K562 treated with DMSO at 1 percent for 4 hours (cell line): Measurements from ENCODE around the gene KCNMB1. TPM values are rescaled to one million over a fixed set of nuclear protein-coding genes. Genes with fewer than 3 reads are reported as not detected.

Source experiments
- total RNA-seq: library from RNA; unstranded; fragments of 300-600 nt; gene quantifications from 2 replicates; pipeline ENCODE4 v1.2.3, GENCODE V29; 2022; ENCODE audit not compliant: insufficient read depth

The KCNMB1 gene
- not detected in 2 replicates for total RNA-seq

GRCh38 chr5:170388818-170389549 is at the start of gene KCNMB1:
Gene KCNMB1, minus strand, starts transcription at chr5:170389367. Its CDS starts 3,920 bp downstream, at chr5:170385447.

Other genes starting within 250 kb of the KCNMB1 start
- gene C5orf58, start 156.4 kb downstream of the KCNMB1 start, total RNA-seq, result 5.6 and 16.8 TPM in 2 replicates
- 8.1 and 9.5 TPM in 2 replicates for gene LCP2, start 91.6 kb downstream of the KCNMB1 start, total RNA-seq
- not detected in 2 replicates for gene KCNIP1, start 114.7 kb upstream of the KCNMB1 start, total RNA-seq